Measurements from ENCODE around the gene B3GNT9. TPM values are rescaled to one million over a fixed set of nuclear protein-coding genes. Genes with fewer than 3 reads are reported as not detected.

The B3GNT9 gene
- total RNA-seq, 1 experiment from 2014 or later = 3.8 TPM

- Histone ChIP-seq H3K36me3 (ENCODE audit: control insufficient read depth in 1 of 2, insufficient read depth in 2 of 2, low read length in 2 of 2) (peaks cover 5 to 22% of the 10 kb centered on the region in 2 experiments), H3K9me3 (ENCODE audit: control insufficient read depth in 1 of 2, insufficient read depth in 1 of 2, low read depth in 1 of 2, low read length in 2 of 2) (no peaks in the 10 kb centered on the region), H3K4me3 (replicated peaks in 1 of 2; ENCODE audit: low read depth in 1 of 2, low read length in 2 of 2) (no peak overlapping the region), H3K79me2 (ENCODE audit: insufficient read depth, low read length) (peaks cover 44% of the 10 kb centered on the region), H4K20me1 (ENCODE audit: insufficient read depth) (no peaks in the 10 kb centered on the region), H3K27ac (ENCODE audit: low read depth, low read length) (no peak overlapping the region), H3K9me2 (ENCODE audit: insufficient read depth) (no peaks in the 10 kb centered on the region), H2AFZ (ENCODE audit: low read depth, low read length, poor library complexity, severe bottlenecking) (no peak overlapping the region), H3K27me3 (ENCODE audit: insufficient read depth, low read length) (no peaks in the 10 kb centered on the region), H3K9ac (ENCODE audit: low read length) (no peak overlapping the region), H3K4me2 (ENCODE audit: low read length) (no peak overlapping the region), H3K4me1 (ENCODE audit: control insufficient read depth in 1 of 2, insufficient read depth in 2 of 2, low read length in 2 of 2) (peaks cover 15 to 17% of the 10 kb centered on the region in 2 experiments)
- BruUV-seq (replicated peaks) = no TSS peak
- ChIA-PET POLR2A (no interaction called here), CTCF (no interaction called here), RAD21 (ENCODE audit: low non-redundant PET in 1 of 2, low total read pairs in 2 of 2, uncharacterized antibody in 2 of 2, unreplicated experiment in 2 of 2) (no interaction called here)
- TF ChIP-seq MAX (IDR thresholded peaks at IDR 0.05) (no peak), ZFX (IDR thresholded peaks at IDR 0.05) (no peak), TCF7L2 (IDR thresholded peaks at IDR 0.05; ENCODE audit: borderline replicate concordance, extremely low read depth, insufficient read depth, insufficient read length) (no peak)
- intact Hi-C loops (cut with micrococcal nuclease) = no loop called here
- ATAC-seq (no peak), DNase-seq (ENCODE audit: low read depth, low spot score) (no peak)
Measured at GRCh38 chr16:67120025-67120424, 30.8 kb downstream of the B3GNT9 start.

GRCh38 chr16:67117716-67118115 is 33.1 kb downstream of the B3GNT9 start:
- Histone ChIP-seq H3K27me3 (ENCODE audit: insufficient read depth, low read length) (no peaks in the 10 kb centered on the region), H3K36me3 (ENCODE audit: control insufficient read depth in 1 of 2, insufficient read depth in 2 of 2, low read length in 2 of 2) (peaks cover 5 to 16% of the 10 kb centered on the region in 2 experiments), H3K4me3 (replicated peaks in 1 of 2; ENCODE audit: low read depth in 1 of 2, low read length in 2 of 2) (no peak overlapping the region), H3K4me1 (ENCODE audit: control insufficient read depth in 1 of 2, insufficient read depth in 2 of 2, low read length in 2 of 2) (peaks cover 22 to 36% of the 10 kb centered on the region in 2 experiments), H3K9me2 (ENCODE audit: insufficient read depth) (no peaks in the 10 kb centered on the region), H3K79me2 (ENCODE audit: insufficient read depth, low read length) (peaks cover 64% of the 10 kb centered on the region), H3K4me2 (ENCODE audit: low read length) (no peak overlapping the region), H3K27ac (ENCODE audit: low read depth, low read length) (no peak overlapping the region), H2AFZ (ENCODE audit: low read depth, low read length, poor library complexity, severe bottlenecking) (no peak overlapping the region), H3K9me3 (ENCODE audit: control insufficient read depth in 1 of 2, insufficient read depth in 1 of 2, low read depth in 1 of 2, low read length in 2 of 2) (no peaks in the 10 kb centered on the region), H3K9ac (ENCODE audit: low read length) (no peak overlapping the region), H4K20me1 (ENCODE audit: insufficient read depth) (no peaks in the 10 kb centered on the region)
- ATAC-seq (no peak), DNase-seq (ENCODE audit: low read depth, low spot score) (no peak)
- ChIA-PET CTCF (no interaction called here), POLR2A (no interaction called here), RAD21 (ENCODE audit: low non-redundant PET in 1 of 2, low total read pairs in 2 of 2, uncharacterized antibody in 2 of 2, unreplicated experiment in 2 of 2) (no interaction called here)
- no TSS peak for BruUV-seq (replicated peaks)
- TF ChIP-seq ATF3 (IDR thresholded peaks at IDR 0.05) = no peak
- no peak for TF ChIP-seq ZFX (IDR thresholded peaks at IDR 0.05)
- TF ChIP-seq MAX (IDR thresholded peaks at IDR 0.05) = no peak
- no peak for TF ChIP-seq ZBTB33 (IDR thresholded peaks at IDR 0.05; ENCODE audit: extremely low read depth, insufficient replicate concordance, low read length)
- no peak for TF ChIP-seq EZH2 (IDR thresholded peaks at IDR 0.05)
- no peak for TF ChIP-seq SP1 (IDR thresholded peaks at IDR 0.05; ENCODE audit: low read depth)
- TF ChIP-seq TCF7L2 (IDR thresholded peaks at IDR 0.05; ENCODE audit: borderline replicate concordance, extremely low read depth, insufficient read depth, insufficient read length) = no peak
- no peak for TF ChIP-seq CTCF (IDR thresholded peaks at IDR 0.05 in 2 of 3, conservative IDR thresholded peaks at IDR 0.05 in 1 of 3; ENCODE audit: borderline replicate concordance in 1 of 3, insufficient read depth in 1 of 3, low read depth in 2 of 3, low read length in 2 of 3)
- no peak for TF ChIP-seq RAD21 (IDR thresholded peaks at IDR 0.05; ENCODE audit: low read depth)
- no peak for TF ChIP-seq ZNF274 (IDR thresholded peaks at IDR 0.05; ENCODE audit: low read depth, low read length)
- no peak for TF ChIP-seq JUND (IDR thresholded peaks at IDR 0.05)
- intact Hi-C loops (cut with micrococcal nuclease) = no loop called here

Data from HCT116 (cell line).